ENCODE data around the gene MT3. TPM values are rescaled to one million over a fixed set of nuclear protein-coding genes. Genes with fewer than 3 reads are reported as not detected.
A peak's percentile ranks its signal among the peaks of the same experiment; 100 is the strongest.
"Not testable (repeated sequence)": the region's sequence is repeated elsewhere in the genome, so short reads cannot be mapped to it uniquely, and the experiment has no call there.

Gene MT3
- total RNA-seq, 1 experiment from 2014 or later, result not detected

DNA sequence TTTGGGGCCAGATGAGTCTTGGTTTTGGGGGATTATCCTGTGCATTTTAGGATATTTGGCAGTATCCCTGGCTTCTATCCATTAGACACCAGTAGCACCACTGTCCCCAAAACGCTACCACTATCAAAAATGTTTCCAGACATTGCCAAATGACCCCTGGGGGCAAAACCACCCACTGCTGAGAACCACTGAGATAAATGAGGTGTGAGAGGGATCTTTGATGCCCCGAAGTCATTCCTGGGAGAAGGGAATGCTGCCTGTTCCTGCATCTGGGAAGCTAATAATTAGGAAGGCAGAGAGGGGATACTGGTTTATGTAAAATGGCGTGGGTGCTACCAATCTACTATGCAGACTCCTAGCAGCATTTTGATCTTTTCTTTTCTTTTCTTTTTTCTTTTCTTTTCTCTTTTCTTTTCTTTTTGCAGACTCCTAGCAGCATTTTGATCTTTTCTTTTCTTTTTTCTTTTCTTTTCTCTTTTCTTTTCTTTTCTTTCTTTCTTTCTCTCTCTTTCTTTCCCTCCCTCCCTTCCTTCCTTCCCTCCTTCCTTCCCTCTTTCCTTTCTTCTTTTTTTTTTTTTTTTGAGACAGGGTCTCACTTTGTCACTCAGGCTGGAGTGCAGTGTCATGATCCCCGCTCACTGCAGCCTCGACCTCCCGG, 8.8 kb upstream of the MT3 start:
- DNase-seq (ENCODE audit: low read depth), result no peak

DNA sequence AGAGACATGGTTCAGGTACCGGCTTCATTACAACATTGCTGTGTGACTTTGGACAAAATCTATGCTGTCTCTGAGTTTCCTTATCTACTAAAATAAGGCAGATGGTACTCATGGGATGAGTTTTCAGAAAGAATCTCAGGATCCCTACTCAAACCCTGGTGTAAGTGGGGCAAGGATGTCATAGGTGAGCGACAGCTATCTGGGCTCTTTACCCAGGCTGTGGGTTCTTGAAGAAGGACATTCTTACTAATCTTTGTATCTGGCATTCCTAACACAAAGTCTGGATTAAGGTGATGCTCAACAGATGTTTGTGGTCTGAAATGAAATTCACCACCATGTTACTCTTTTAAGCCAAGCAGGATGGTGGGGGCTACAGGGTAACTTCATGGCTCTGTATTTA, 6.4 kb upstream of the MT3 start:
- not testable (repeated sequence) for DNase-seq (ENCODE audit: low read depth)

DNA sequence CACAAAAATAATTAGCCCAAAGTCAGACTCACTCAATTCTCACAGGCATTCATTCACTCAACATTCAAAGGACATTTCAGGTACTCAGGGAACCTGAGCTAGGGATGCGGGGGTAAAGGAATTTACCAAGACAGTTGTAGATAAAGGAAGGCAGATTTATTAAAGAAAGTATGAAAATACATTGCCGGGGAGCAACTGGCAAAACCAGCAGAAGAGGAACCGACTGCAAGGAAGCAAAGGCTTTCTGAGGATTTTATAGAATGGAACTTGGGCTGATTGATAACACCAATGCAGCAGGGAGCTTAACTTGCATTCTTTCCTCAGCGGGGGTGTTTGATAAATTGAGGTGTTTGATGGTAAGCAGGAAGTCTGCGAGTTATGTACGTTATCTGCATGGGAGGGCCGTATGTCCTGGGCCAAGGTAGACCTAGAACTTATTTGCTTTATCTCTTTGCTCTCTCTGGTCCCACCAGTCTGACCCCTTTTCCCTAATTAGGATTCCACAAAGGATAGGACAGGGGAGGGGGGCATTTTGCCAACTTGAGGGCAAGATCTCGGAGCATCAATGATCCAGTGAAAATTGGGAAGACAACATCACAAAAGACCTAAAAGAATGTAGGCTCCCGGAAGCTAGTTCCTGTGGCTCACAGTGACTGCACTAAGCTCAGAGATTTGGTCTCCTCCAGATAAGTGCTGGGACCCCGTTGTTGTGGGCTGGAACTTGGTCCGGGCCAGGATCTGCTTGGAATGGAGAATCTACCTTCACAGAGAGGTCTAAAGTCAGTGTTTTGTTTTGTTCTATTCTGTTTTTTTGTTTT, 5.8 kb upstream of the MT3 start:
- DNase-seq (ENCODE audit: low read depth), result no peak

DNA sequence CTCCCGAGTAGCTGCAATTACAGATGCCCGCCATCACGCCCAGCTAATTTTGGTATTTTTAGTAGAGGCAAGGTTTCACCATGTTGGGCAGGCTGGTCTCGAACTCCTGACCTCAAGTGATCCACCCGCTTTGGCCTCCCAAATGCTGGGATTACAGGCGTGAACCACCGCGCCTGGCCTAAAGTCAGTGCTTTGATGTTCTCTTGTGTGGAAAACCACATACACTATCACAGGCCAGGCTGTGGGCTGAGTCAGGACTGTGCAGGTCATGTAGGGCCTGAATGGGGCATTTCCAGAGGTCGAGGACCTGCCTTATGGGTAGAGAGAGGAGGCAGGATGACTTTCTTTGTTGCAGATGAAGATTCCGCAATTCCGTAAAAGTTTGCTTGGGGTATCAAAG, 5.1 kb upstream of the MT3 start:
- DNase-seq (ENCODE audit: low read depth), result no peak

DNA sequence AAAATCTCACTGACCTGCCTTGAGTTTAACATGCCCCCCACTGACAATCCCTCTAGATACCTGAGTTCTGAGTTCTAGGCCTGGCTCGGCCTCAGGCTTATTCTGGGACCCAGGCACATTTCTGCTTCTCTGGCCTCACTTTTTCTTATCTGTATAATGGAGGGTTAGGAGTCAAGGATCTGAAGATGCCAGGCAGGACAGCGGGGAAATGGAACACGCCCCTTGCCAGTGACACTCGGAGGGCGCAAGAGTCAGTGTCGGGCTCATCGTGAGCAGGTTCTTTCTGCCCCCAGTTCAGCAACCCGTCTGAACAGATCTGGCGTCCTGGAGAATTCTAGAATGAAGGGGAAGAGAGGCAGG, 567 bp upstream of the MT3 start:
- DNase-seq (ENCODE audit: low read depth), result no peak

DNA sequence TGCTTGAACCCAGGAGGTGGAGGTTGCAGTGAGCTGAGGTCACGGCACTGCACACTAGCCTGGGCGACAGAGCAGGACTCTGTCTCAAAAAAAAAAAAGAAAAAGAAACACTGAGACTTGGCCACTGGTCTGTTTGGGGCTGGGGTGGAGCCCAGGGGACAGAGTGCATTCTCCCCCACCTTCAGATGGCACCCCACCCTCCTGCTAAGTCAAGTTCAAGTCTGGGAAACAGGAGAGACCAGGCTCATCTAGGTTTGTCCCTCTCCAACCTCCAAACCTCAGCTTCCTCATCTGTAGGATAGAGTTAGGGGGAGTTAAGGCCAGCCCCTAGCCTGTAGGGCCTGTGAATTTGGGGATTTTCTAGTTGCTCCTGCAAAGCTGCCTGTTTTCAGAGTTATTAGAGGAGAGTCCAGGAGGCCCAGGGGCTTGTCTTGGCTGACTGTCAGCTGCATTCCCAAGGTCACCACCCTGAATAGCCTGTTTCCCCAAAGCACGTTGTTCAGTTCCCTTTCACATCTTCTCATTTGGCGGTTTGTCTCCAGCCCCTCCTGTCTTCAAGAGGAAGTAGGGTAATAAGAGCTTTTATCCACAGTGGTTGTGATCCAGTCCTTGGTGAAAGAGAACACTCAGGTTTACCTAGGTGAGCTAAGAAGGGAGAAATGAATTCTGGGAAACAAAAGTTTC, 2.2 kb downstream of the MT3 start:
- no peak for DNase-seq (ENCODE audit: low read depth)

DNA sequence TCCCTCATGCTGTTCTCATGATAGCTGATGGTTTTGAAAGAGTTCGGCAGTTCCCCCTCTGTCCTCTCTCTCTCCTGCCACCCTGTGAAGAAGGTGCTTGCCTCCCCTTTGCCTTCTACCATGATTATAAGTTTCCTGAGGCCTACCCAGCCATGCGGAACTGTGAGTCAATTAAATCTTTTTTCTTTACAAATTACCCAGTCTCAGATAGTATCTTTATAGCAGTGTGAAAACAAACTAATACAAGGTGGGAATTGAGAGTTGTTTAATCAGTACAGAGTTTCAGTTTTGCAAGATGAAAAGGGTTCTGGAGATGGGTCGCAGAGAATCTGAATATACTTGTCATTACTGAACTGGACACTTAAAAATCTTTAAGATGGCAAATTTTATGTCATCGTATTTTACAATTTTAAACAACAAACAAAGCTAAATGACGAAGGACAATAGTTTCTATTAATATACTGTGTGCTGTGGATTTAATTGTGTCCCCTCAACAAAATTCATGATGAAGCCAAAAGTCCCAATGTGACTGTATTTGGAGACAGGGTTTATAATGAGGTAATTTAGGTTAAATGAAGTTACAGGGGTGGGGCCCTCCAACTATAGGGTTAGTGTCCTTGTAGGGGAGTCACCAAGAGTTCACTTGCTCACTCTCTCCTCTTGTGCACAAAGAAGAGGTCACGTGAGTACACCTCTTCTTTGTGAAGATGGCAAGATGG, 4.4 kb downstream of the MT3 start:
- no peak for DNase-seq (ENCODE audit: low read depth)

DNA sequence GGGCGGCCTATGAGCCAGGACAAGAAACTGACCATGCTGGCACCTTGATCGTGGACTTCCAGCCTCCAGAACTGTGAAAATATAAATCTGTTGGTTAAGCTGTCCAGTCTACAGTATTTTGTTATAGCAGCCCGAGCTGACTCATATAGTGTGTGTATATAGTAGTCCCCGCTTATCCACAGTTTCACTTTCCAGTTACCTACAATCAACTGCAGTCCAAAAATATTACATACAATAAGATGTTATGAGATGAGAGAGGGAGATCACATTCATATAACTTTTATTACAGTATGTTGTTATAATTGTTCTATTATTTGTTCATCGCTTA, 4.9 kb downstream of the MT3 start:
- DNase-seq (ENCODE audit: low read depth), result no peak

DNA sequence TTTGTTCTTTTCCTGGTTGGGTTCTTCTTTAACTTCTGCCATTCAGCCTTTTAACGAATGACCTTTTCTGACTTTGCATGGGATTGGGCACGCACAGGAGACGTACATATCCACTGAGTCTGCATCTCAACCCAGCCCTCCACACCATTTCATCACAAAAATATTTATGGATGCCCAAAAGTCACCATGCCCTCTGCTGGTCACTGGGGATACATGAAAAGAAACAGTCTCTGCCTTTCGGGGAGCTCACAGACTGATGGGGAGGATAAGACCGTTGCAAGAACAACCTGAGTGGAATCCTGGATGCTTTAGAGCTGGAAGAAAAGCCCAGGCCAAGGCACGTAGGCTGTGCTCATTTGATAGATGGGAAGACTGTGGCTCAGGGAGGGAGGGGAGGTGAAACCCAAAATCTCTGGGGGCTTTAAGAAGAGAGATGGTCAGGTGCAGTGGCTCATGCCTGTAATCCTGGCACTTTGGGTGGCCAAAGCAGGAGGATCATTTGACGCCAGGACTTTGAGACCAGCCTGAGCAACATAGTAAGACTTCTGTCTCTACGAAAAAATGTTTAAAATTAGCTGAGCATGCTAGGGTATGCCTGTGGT, 11.2 kb downstream of the MT3 start:
- peak; percentile 72 for DNase-seq (ENCODE audit: low read depth)

DNA sequence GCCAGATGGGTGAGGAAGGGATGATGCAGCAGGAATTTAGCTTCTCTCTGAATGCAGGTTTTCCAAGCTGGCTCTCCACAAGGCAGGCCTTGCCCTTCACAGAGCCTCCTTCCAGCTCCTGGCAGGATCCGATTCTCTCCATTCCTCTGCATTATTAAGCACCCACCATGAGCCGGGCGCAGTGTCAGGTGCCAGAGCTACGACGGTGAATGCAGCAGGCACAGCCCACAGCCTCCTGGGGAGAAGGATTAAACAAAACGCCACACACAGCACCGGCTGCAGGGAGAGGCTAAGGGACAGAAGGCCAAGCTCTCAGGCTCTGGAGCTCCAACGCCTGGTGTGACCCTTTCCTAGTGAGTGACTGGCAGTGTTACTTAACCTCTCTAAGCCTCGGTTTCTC, 12.0 kb downstream of the MT3 start:
- no peak for DNase-seq (ENCODE audit: low read depth)

DNA sequence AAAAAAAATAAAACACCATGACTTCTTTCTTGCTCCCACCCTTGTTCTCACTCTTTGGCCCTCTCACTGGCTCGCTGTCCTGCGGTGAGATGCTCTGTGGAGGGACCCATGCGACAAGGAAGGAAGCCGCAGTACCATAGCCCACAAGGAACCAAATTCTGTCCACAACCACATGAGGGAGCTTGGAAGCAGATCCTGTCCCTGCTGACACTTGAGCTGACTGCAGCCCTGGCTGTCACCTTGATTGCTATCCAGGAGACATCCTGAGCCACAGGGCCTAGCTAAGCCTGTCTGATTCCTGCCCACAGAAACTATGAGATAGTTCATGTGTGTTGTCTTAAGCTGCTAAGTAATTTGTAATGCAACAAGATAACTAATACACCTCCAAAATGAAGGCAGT, 14.3 kb downstream of the MT3 start:
- DNase-seq (ENCODE audit: low read depth), result peak; percentile 75

DNA sequence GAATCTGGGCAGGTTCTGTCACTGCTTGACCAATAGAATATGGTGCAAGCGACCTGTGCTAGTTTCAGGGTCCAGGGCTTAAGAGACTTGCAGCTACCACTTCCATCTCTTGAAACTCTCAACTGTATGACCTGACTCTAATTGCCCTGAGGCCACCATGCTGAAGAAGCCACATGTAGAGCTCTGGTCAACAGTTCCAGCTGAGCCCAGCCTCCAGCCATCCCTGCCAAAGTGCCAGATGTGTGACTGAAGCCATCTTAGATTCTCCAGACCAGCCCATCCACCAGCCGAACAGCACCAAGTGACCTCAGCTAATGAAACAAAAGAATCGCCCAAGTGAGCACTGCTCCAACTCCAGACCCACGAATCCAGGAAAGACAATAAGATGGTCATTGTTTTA, 15.6 kb downstream of the MT3 start:
- DNase-seq (ENCODE audit: low read depth), result peak; percentile 54

DNA sequence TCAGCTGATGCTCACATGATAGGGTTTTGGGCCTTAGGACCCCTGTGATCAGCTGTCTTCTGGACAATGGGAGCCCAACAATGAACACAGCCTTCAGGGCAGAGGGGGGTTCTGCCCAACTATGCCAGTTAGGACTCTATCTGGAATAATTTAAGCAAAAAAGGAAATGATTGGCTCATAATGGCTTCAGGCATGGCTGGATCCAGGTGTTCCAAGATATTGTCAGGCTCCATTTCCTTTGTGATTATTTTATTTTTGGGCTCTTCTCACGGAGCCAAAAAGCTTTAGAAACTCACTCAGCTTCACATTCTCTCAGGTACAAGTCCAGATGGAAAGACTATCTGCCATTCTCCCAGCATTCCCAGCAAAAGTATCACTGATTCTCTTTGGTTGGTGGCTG, 16.1 kb downstream of the MT3 start:
- DNase-seq (ENCODE audit: low read depth), result no peak

DNA sequence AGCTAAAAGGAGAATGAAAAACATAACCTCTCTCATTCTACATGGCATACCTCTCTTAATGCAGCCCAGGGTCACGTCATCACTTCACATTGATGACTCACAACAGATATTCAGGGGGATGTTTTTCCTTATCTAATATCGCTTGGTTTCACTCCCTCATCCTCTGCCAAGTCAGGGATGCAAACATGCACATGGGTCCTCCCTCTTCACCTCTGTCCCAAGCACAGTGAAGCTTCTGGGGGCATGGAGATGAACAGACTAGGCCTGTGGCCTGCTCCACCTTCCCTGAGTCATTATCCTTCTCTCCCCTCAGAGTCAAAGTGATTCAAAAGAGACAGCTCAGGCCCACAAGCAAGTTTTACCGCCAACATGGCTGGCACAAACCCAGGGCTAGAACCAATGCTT, 16.7 kb downstream of the MT3 start:
- DNase-seq (ENCODE audit: low read depth), result peak; percentile 94

DNA sequence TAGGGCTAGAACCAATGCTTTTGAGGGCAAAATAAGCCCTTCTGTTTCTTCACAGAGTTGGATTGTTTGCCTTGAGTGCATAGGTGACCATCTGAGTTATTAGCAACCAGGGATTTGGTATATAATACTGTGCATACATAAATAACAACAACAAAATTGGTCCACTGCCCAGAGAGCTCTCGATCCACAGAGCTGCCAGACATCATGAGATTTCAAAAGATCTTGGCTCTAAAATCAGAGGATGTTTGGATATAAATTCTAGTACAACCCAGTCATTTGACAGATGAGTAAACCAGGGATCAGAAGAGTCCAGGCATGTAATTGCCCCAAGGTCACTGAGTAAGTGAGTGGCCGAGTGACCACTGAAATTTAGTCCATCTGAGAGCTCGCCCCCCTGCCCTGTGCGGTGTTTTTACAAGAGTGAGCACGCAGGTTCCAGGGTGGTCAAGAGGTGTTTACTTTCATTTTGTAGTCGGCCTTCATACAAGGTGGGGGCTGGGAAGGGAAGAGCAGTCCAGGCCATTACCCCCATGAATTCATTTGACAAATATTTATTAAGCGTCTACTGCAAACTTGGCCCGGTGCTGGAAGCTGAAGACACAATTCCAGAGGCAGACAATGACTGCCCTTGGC, 17.3 kb downstream of the MT3 start:
- DNase-seq (ENCODE audit: low read depth), result peak; percentile 99

DNA sequence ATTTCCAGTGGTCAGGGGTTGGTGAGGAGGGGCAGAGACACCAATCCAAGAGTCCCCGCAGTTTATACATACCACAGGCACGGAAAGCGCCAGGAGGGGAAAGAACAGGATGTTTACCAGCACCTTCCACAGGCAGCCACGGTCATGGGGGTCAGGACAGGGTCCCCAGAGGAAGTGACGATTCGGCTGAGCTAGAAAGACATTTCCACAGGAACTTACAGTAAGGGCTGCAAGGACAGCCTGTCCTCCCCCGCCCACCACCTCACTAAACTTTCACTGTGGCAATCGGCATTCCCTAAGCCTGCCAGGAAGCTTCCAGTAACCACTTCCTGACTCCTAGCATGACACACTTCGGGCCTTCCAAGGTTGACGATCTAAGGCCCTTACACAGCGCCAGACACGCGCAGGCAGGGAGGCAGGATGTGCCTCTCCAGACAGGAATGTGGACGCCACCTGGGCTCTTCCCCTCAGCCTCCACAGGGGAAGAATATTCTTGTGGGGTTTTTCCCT, 17.8 kb downstream of the MT3 start:
- DNase-seq (ENCODE audit: low read depth), result peak; percentile 100

DNA sequence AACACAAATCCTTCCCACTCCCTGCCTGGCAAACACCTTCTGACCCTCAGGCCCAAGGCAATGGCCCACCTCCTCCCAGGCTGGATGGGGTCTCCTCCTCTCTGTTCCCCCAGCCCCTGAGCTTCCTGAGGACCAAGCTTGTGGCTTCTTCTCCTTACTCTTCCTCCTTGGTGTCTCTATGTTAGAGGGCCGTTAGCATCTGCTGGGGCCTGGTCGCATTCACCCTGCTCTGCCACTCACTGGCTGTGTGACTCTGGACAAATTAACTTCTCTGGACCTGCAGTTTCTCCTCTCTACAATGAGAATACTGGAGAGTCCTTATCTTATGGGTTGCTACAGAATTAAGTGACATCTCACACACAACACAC, 18.3 kb downstream of the MT3 start:
- no peak for DNase-seq (ENCODE audit: low read depth)

DNA sequence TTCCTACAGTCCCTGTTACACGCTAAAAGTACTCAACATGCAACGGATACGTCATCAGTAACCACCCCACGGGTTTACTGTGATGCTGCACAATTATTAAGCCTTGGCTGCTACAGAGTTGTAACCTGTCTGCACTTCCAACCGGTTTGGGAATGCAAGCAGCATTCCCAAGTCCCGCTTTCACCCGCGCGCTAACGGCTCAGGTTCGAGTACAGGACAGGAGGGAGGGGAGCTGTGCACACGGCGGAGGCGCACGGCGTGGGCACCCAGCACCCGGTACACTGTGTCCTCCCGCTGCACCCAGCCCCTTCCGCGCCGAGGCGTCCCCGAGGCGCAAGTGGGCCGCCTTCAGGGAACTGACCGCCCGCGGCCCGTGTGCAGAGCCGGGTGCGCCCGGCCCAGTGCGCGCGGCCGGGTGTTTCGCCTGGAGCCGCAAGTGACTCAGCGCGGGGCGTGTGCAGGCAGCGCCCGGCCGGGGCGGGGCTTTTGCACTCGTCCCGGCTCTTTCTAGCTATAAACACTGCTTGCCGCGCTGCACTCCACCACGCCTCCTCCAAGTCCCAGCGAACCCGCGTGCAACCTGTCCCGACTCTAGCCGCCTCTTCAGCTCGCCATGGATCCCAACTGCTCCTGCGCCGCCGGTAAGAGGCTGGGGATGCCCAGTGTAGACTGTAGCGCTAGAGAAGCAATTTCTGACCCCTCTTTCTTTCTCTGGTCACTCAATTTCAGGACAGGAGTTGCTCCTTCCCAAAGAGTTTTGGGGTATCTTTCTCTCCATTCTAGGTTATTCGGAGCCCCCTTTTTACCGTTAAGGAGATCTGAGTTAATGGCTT, 18.9 kb downstream of the MT3 start, which contains the start of gene MT2A:
TSS of gene MT2A (plus strand) at position 542 of the 833 bp plus-strand sequence. CDS start at position 614, 72 bp downstream.
- peak; percentile 97 for DNase-seq (ENCODE audit: low read depth)

DNA sequence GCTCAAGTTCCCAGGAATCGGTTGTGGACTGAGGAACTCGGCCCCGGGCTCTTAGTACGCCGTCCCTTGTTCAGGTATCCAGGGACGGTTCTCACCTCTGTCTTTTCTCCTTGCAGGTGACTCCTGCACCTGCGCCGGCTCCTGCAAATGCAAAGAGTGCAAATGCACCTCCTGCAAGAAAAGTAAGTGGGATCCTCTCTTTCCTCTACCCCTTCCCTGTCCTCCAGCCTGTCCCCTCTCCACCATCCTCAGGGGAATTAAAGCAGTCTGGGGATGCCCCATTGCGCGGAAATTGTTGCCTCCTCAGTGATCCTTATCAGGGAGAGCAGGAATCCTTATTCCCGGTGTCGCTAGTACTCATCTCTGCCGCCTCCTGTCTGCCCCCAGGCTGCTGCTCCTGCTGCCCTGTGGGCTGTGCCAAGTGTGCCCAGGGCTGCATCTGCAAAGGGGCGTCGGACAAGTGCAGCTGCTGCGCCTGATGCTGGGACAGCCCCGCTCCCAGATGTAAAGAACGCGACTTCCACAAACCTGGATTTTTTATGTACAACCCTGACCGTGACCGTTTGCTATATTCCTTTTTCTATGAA, 19.6 kb downstream of the MT3 start:
- DNase-seq (ENCODE audit: low read depth), result peak; percentile 53

DNA sequence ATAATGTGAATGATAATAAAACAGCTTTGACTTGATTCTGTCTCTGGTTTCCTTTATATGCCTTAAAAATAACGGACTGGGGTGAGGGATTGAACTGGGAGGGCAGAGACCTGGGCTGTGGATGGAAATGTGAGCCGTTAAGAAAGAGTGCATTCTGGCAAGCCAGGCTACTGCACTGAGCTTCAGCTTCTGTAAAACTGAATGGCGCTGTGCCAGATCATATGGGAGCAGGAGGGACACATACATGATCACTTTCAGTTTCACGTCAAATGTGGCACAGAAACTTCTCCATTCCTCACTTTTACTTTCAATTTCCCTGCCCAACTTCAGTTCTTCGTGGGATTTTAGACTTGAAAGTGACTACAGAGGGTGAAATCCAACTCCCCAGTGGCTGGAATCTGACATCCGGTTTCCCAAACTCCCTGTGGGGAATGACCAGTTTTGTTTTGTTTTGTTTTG, 20.2 kb downstream of the MT3 start:
- DNase-seq (ENCODE audit: low read depth), result peak; percentile 95

Measured in M059J (cell line).